ENCODE results near the gene GPRC5B.
A peak's percentile ranks its signal among the peaks of the same experiment; 100 is the strongest.

Gene GPRC5B

DNA sequence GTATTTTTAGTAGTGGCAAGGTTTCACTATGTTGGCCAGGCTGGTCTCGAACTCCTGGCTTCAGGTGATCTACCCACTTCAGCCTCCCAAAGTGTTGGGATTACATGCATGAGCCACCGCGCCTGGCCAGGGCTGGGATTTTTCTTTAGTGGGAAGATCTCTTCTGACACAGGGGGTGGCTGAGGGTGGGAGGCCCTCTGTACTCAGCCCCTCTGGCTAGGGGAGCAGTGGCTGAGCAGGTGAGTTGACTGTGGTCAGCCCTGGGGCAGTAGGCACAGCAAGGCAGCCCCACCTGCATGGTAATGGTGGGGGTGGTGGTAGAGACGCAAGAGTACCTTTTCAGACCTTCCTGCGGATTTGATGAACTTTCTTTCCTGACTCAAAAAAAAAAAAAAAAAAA is 12.3 kb upstream of the GPRC5B start:
- DNase-seq (no peak), ATAC-seq (no peak)

DNA sequence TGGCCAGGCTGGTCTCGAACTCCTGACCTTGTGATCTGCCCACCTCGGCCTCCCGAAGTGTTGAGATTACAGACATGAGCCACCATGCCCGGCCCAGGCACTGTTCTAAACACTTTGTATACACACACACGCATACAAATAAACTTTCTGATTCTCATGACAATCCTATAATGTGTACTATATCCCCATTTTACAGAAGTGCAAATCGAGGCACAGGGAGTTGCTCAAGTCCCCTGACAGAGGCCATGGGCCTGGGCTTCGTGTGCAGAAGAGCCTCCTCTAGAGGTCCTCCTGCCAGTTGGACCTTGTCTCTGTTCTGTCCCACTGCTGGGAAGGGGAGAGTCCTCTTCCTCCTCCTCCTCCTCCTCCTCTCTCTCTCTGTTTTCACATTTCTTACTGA is 9.9 kb upstream of the GPRC5B start:
- no peak for ATAC-seq
- DNase-seq: no peak

DNA sequence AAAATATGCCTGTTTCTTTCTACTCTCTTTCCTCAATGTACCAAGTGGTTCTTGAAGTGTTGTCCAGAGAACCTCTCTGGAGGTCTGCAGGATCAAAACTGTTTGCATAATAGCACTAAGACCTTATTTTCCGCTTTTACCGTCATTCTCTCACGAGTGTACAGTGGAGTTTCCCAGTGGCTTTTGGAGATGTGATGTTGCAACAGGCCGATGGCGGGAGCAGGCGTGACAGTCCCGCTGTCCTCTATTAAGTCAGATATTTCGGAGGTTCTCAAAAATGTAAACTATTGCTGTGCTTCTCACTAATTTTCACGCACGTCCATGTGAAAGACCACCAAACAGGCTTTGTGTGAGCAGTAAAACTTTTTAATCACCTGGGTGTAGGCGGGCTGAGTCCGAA is 8.3 kb upstream of the GPRC5B start:
- ATAC-seq (no peak), DNase-seq (no peak)

DNA sequence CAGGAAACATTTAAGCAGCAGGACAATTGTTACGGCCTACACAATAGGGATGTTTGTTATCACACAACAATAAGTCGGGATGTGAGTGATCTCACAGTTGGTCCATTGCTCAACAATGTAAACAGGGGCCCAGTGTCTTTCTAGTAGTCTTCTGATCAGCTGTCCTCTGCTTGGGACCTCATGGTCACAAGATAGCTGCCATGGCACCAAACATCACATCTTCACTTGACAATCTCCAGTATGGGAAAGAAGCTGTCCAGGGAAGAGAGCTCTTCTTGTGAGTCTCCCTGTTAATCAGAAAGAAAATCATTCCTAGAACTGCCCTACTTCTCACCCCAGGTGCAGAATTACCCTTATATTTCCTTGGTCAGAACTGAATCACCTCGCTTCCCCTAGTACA is 6.3 kb upstream of the GPRC5B start:
- DNase-seq (no peak), ATAC-seq (no peak)

DNA sequence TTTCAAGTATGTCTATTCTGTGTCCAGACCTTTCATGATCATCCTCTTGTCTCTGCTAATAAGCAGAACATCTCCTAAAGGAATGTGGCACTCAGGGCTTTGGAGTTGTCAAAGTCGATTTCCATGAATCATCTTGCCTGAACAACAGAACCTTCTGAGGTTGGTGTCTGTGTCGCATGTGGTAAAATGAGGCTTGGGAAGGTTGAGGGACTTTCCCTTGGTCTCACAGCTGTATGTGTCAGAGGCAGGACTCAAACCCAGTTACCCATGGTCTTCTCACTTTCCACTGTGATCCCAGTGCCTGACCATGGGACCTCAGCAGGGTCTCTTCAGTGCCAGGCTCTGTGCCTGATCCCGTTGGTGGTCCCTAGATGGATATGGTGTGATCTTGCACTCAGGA is 4.2 kb upstream of the GPRC5B start:
- ATAC-seq: peak; percentile 66

DNA sequence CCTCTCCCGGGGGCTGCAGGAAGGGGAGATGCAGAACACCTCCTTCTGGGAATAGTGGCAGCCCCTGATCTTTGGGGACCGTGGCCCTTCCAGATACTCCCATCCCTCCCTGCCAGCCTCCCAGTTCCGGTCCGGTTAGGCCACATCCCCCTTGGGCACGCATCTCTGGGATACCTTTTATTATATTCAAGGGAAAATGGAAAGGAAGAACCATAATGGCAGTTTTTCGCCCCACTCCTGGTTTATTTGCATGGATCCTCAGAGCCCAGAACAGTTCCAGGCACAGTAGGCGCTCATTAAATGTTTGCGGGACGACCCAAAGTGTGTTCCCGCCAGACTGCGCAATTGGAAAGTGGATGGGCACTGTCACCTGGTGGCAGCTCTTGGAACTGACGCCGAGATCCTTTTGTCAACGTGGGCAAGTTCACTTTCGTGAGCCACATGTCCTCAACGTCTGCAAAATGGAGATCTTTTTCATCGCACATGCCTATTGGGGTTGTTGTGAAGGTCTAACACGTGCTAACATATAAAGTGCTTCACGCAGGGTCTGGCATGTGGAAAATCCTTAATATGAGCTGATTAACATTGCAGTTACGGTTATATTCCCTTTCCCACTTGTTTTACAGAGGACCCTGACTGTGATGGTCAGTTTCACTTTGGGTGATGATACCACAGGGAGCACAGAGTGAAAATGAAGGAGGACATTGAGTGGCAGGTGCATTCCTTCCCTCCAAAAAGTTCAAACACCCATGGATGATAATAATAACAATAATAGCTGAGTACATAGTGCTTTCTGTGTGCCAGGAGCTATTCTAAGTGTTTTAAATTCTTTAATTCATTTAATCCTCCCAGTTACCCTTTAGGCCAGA is 1.7 kb upstream of the GPRC5B start:
- peak; percentile 86 for DNase-seq
- ATAC-seq: peak; percentile 56

More for the DNA sequence above, 4.2 kb upstream of the GPRC5B start:
- DNase-seq: peak; percentile 16

DNA sequence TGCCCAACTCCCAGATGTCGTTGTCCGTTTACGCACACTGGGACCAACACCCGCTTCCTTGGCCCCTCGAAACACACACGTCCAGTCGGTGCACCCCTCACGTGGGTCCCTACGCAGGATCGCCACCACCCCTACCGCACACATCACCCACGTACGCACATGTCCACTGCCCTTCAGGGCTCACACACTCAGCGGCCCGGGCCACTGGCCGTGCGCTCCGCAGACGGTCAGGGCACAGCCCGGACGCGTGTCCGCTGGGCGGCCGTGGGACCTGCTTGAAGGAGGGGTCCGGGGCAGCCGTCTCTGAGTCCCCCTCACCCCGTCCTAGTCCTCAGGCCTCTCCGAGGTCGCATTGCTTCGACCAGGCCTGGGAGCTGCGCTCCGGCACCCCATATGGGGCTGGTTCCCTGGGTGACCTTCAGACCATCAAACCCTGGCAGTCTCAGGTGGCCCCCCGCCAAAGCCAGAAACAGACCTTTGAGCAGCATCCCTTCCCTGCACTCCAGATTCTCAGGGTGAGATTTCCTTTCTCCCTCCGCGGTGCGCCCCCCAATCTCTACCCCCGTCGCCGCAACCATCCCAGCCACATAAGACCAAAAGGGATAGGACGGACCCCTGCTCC is 914 bp upstream of the GPRC5B start:
- DNase-seq: peak; percentile 16

DNA sequence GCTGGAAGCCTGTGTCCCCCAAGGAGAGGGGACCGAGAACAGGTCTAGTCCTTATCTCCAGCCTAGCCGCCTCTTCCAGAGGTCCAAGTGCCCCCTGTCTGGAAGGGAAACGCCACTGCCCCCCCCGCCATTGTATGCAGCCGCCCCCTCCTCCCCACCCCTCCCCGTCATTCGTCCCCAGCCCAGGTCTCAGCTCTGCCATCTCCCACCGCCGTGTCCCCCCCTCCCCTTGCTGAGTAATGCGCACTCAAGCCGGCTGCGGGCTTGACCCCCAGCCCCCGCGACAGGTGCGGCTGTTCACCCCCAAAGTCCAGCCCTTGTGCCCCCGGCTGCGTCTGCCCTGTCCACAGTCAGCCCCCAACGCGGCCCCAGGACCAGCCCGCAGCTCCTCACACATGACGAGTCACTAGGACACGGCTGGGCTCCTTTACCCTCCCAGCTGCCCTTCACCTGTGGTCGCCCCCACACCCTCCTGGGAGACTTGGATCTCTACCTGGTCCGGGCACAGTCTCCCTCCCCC is 622 bp downstream of the GPRC5B start:
- DNase-seq: no peak
- no peak for ATAC-seq

More for the DNA sequence above, 914 bp upstream of the GPRC5B start:
- peak; percentile 7 for ATAC-seq

DNA sequence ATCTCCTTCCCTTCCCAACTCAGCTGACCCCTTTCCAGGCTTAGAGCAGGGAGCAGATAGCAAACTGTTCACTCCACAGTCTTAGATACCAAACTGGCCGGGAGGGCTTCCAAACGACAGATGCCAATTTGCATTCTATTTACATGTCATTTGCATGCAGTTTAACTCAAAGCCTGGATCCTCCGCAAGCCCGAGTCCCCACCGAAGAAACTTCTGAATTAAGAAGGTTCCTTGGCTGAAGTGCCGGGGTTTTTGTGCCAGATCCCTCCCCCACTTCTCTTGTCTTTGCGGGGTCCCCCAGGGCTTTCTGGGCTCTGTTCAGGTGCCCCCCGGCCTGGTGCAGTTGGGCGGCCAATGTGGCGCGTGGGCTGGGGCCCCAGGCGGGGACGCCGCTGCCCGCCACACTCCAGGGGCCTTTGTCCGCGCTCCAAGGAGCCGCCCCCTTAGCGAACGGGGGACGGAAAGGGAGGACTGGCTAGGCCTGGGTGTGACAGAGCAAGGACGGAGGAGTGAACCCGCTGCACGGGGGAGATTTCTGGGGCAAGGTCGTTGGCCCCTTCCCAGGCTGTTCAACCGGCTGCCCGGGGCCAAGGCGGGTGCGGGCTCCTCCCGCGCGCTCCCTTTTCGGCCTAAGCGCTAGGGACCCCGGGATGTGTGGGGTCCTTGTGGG is 1.2 kb downstream of the GPRC5B start:
- ATAC-seq (no peak), DNase-seq (peak; percentile 12)

DNA sequence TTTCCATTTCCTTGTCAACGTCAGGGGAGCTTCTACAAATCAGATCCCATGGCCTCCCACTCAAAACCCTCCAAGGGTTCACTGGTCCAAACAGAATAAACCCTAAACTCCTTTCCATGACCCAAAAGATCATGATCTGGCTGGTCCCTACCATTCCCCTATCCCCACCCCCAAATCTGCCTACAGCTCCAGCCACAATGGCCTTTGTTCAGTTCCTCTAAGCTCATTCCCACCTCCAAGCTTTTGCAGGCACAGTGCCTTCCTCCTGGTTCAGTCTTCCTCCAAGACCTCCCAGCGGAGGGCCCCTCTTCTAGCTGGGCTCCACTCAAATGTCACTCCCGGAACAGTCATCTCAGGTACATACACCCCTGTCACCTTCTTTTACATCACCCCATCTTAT is 2.0 kb downstream of the GPRC5B start:
- no peak for DNase-seq
- ATAC-seq: no peak

DNA sequence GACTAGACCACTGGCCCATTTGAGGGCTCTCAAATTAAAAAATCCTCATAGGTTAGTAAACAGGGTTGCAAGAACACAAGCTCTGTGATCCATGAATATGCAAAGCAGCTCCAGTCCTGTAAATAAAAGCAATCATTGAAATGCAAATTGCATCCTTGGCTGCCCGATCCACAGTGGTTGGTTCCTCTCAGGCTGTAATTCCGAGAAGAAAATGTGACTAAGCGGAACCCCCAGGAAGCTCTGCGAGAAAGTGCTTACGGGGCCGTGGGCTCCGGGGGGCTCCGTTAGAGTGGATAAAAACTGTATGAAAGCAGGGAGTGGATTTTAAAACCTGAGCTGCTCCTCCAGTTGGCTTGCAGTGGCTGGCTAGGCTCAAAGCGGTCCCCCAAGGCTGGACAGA is 2.5 kb downstream of the GPRC5B start:
- ATAC-seq (no peak), DNase-seq (no peak)

DNA sequence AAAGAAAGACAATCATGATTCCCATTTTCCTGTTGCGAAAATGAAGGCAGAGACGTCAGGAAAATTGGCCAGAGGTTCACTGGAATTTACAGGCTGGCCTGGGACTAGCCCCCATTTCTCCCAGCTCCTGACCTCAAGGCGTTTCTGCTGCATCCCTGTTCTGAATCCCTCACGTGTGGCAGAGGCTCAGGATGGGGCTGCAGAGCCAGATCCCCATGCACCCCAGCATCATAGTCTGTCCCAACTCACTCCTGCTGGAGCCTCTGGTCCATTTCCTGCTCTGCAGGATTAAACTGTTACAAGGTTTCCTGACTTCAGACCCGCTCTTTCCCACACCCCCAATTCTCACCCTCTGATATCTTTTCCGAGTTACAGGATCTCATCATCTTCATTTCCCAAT is 2.9 kb downstream of the GPRC5B start:
- ATAC-seq (no peak), DNase-seq (no peak)

DNA sequence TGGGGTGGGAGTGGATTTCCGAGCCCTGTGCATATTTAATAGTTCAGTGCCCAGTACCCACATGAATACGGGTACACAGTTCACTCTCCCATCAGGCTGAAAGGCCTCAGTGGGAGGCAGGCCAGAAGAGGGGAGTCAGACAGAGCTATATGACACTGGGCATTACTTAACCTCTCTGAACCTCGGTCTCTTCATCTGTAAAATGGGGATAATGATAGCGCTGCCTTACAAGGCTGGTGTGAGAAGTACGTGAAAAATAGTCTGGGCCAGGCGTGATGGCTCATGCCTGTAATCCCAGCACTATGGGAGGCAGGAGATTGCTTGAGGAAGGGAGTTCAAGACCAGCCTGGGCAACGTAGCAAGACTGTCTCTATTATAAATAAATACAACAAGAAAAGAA is 3.6 kb downstream of the GPRC5B start:
- DNase-seq (no peak), ATAC-seq (no peak)

DNA sequence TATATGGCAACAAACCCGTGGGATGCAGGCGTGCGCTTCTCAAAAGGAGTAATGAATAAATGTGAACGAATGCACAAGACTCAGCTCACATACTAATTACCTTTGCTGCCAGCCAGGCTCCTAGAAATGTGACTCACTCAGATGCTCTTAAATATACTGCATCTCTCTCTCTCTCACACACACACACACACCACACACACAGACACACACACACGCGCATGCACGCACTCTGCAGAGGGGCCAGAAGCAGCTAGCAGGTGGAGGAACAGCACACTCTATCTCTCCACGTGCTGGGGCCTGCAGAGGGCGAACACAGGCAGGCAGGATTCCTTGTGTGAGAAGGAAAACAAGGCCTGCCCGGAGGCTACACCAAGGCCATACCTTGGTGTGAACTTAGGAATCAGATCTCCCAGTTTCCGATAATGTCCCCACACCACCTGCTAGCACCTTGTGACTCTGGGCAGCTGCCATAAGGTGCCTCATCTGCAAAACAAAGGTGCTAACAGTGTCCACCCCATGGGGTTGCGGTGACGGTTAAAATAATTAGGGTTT is 5.3 kb downstream of the GPRC5B start:
- no peak for DNase-seq
- no peak for ATAC-seq

DNA sequence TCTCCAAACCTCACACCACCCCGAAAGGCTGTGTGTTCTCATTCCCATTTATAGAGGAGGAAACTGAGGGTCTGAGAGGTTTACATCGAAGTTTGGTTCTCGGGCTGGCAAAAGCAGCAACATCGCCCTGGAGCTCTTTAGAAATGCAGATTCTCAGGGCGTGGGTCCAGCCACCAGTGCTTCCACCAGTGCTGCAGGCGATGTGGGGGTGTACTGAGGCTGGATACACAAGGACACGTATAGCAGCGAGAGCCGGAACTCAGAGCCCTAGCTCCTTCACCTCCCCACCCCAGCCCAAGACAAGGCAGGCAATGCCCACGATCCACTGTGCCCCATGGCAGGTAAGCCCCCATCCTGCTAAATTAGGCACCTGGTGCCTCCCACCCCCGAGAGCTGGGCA is 5.9 kb downstream of the GPRC5B start:
- DNase-seq (no peak), ATAC-seq (no peak)

DNA sequence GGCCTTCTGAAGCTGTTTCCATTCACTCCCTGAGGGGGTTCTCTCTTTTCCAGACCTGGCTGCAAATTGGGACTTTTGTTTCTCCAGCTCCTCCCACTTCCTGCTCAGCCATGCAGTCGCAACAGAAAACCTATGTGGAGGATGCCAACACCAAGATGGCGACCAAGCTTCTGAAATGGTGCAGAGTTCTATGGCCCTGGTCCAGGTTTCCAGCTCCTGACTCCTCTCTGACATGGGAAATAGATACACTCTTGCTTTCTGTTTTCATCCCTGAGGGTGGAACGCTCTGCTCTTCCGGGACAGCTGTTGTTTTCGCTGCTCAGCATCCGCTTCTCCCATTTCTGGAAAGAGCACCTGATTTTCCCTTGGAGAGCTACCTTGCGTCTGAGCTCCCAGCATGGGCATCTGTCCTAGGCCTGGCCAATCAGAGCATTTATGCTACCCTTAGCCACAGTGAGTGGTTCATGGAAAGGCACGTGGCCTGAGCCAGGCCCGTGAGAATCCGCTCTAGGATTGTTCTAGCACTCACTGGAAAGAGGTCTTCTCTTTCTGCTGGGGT is 8.1 kb downstream of the GPRC5B start:
- DNase-seq: no peak
- no peak for ATAC-seq

DNA sequence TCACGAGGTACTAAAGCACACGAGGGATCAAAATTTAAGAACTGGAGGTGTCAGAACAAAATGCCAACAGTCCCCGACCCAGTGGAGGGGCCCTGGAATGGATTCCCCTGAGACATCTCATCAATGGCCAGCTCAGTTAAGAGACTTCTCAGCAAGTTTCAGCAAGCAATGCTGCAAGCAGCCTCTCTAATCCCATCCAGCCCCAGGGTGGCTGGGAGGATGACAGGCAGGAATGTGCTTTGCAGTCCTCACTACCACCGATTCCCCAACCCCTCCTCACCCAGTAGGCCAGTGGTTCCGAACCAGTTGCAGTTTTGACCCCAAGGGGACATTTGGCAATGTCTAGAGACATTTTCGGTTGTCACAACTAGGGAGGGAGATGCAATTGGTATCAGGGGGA is 8.7 kb downstream of the GPRC5B start:
- DNase-seq (no peak), ATAC-seq (no peak)

DNA sequence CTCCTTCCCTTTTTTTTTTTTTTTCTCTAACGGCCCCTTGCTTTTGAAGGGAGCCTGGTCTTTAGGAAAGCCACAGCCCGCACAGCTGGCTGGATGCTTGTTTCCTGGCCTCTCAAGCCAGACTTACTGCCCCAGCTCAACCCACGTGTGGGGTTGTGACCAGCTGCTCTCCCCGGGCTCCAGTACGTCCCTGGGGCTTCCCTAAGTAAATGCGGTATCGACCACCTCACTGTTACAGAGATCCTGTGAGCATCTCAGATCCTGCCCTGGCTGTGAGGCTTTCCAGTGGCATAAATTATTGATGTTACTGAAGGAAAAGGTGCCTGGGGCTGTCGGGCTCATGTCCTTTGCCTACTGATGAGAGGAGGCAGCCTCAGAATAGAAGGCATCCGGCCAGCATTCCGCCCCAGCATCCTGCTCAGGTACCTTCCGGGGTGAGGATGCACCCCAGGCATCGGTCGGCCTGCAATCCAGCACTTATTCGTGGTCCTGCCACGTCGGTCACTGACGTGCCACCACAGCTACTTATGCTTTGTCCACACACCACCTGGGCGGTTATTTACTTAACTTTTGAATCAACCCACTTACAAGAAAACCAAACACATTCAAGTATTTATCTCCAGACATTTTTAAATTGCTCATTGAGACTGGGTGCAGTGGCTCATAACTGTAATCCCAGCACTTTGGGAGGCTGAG is 9.6 kb downstream of the GPRC5B start:
- ATAC-seq (no peak), DNase-seq (no peak)

DNA sequence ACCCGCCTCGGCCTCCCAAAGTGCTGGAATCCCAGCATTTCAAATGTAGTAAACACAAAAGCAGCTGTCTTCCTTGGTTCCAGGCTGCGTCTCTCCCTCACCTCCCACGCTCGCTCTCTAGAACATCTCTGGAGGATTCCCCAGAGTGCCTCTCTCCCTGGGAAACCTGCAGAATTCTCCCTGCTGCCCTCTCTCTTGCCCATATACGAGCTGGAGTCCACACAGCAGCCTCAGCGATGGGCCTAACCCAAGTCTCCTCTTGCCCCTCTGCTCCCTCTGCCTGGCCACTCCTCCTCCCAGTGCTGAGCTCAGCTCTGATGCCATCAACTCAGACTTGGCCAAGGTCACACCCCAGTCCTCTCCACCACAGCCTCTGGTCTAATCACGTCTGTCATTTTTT is 10.6 kb downstream of the GPRC5B start:
- no peak for ATAC-seq
- DNase-seq: no peak

DNA sequence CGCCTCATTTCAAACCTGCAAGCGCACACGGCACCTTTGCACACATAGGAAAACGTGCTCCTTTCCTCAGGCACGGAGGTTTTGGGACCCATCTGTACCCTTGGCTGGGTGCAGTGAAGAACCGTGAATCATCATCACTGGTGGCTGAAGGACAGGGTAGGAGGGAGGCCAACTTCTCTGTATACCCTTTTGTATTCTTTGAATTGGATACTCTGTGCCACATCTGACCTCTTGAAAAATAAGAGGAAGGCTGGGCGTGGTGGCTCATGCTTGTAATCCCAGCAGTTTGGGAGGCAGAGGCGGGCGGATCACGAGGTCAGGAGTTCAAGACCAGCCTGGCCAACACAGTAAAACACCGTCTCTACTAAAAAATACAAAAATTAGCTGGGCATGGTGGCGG is 11.7 kb downstream of the GPRC5B start:
- ATAC-seq (no peak), DNase-seq (no peak)

DNA sequence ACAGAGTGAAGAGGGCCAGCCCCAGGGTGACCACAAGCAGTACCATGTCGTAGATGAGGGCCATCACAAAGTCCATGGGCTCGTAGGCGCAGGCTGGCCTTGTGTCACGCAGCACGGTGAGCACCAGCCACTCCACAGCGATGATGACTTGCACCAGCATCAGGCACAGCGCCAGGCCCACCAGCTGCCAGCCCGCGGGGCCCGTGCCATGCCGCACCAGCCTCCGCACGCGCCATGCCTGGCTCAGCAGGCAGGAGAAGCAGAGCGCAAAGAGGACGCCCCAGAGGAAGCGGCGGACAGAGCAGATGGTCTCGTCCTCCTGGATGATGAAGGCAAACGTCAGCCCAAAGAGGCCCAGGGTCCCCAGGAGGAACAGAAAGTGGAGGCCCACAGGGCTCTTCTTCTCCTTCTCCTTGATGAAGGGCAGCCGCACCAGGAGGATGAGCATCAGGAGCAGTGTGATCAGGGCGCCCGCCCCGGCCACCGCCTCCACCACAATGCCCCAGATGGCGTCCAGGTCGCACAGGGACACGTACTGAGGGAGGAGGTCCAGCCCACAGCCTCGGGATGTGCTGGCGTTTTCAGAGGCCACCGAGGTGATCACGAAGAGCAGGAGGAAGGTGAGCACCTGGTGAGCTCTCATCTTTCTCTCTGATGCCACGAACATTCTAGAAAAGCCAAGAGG is 12.3 kb downstream of the GPRC5B start:
- ATAC-seq (no peak), DNase-seq (no peak)

All from stimulated activated naive CD8-positive, alpha-beta T cell treated with anti-CD3 and anti-CD28 coated beads, Interleukin-15, Interleukin-2, amounts not matched to agents 100 U/mL and 50 U/mL, for 24 hours (primary cell).